ENCODE data around the gene SH3BP1. TPM values are rescaled to one million over a fixed set of nuclear protein-coding genes. Genes with fewer than 3 reads are reported as not detected.

The SH3BP1 gene
- polyA plus RNA-seq, 3 donors = 20.0 to 214 (median 20.0) TPM

- no peak for DNase-seq
- Mint-ChIP-seq H3K27ac (peak overlapping the region in 2 of 7 donors; percentile 37 to 83), H3K4me1 (peaks cover 38% of the 10 kb centered on the region), H3K9me3 (no peaks in the 10 kb centered on the region), H3K4me3 (no peak overlapping the region), H3K27me3 (ENCODE audit: low read depth in 3 of 3) (peaks cover 0 to 1% (median 0%) of the 10 kb centered on the region in 3 donors), H3K36me3 (peaks cover 54 to 76% of the 10 kb centered on the region in 2 donors)
- Histone ChIP-seq H3K36me3 (replicated peaks in 1 of 2; ENCODE audit: control insufficient read depth in 1 of 2, insufficient read depth in 2 of 2, low read length in 2 of 2) (peaks cover 49 to 68% of the 10 kb centered on the region in 2 donors), H3K27me3 (ENCODE audit: control insufficient read depth in 2 of 2, insufficient read depth in 2 of 2, low read length in 2 of 2) (no peaks in the 10 kb centered on the region), H2AFZ (ENCODE audit: insufficient read depth, low read depth, low read length, poor library complexity, severe bottlenecking) (no peak overlapping the region), H3K4me3 (replicated peaks in 1 of 3; ENCODE audit: low read depth in 2 of 3, low read length in 3 of 3) (no peak overlapping the region), H3K9ac (ENCODE audit: insufficient read depth, low read length, poor library complexity, severe bottlenecking) (no peak overlapping the region), H3K27ac (ENCODE audit: low read depth in 1 of 2, low read length in 2 of 2) (no peak overlapping the region), H3K79me2 (ENCODE audit: insufficient read depth, low read length) (peaks cover 3% of the 10 kb centered on the region), H3K4me1 (ENCODE audit: control insufficient read depth in 1 of 2, insufficient read depth in 2 of 2, low read length in 2 of 2) (peaks cover 30 to 33% of the 10 kb centered on the region in 2 donors), H4K20me1 (ENCODE audit: insufficient read depth, low read length) (peaks cover 6% of the 10 kb centered on the region), H3K4me2 (replicated peaks; ENCODE audit: extremely low read depth, low read length, poor library complexity, severe bottlenecking) (no peak overlapping the region), H3K9me3 (replicated peaks in 1 of 2; ENCODE audit: control insufficient read depth in 1 of 2, insufficient read depth in 1 of 2, low read length in 2 of 2) (no peaks in the 10 kb centered on the region)
- 86% methylated on average over 9 of the region's 11 CpGs for WGBS (ENCODE audit: insufficient coverage)
- intact Hi-C loops (cut with micrococcal nuclease) = no loop called here
- TF ChIP-seq, protein P1, sequence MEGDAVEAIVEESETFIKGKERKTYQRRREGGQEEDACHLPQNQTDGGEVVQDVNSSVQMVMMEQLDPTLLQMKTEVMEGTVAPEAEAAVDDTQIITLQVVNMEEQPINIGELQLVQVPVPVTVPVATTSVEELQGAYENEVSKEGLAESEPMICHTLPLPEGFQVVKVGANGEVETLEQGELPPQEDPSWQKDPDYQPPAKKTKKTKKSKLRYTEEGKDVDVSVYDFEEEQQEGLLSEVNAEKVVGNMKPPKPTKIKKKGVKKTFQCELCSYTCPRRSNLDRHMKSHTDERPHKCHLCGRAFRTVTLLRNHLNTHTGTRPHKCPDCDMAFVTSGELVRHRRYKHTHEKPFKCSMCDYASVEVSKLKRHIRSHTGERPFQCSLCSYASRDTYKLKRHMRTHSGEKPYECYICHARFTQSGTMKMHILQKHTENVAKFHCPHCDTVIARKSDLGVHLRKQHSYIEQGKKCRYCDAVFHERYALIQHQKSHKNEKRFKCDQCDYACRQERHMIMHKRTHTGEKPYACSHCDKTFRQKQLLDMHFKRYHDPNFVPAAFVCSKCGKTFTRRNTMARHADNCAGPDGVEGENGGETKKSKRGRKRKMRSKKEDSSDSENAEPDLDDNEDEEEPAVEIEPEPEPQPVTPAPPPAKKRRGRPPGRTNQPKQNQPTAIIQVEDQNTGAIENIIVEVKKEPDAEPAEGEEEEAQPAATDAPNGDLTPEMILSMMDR (IDR thresholded peaks at IDR 0.05) = no peak
Measured at GRCh38 chr22:37626144-37626543, 13.3 kb upstream of the SH3BP1 start.

- no peak for DNase-seq
- peaks cover 6% of the 10 kb centered on the region for H4K20me1 ChIP-seq (ENCODE audit: insufficient read depth, low read length)
- intact Hi-C loops (cut with micrococcal nuclease) = no loop called here
- H3K9me3 Mint-ChIP-seq = no peaks in the 10 kb centered on the region
- no peak overlapping the region for H3K9ac ChIP-seq (ENCODE audit: insufficient read depth, low read length, poor library complexity, severe bottlenecking)
- no peaks in the 10 kb centered on the region for H3K9me3 ChIP-seq (replicated peaks in 1 of 2; ENCODE audit: control insufficient read depth in 1 of 2, insufficient read depth in 1 of 2, low read length in 2 of 2)
- 76% methylated on average over 11 of the region's 13 CpGs for WGBS (ENCODE audit: insufficient coverage)
- H3K4me1 Mint-ChIP-seq = peaks cover 42% of the 10 kb centered on the region
- H3K36me3 ChIP-seq (replicated peaks in 1 of 2; ENCODE audit: control insufficient read depth in 1 of 2, insufficient read depth in 2 of 2, low read length in 2 of 2) = peaks cover 49 to 68% of the 10 kb centered on the region in 2 donors
- no peaks in the 10 kb centered on the region for H3K27me3 ChIP-seq (ENCODE audit: control insufficient read depth in 2 of 2, insufficient read depth in 2 of 2, low read length in 2 of 2)
- H3K27ac ChIP-seq (ENCODE audit: low read depth in 1 of 2, low read length in 2 of 2) = no peak overlapping the region
- H3K27me3 Mint-ChIP-seq (ENCODE audit: low read depth in 3 of 3) = peaks cover 0 to 1% (median 0%) of the 10 kb centered on the region in 3 donors
- peaks cover 53 to 76% of the 10 kb centered on the region in 2 donors for H3K36me3 Mint-ChIP-seq
- no peak overlapping the region for H2AFZ ChIP-seq (ENCODE audit: insufficient read depth, low read depth, low read length, poor library complexity, severe bottlenecking)
- peaks cover 3% of the 10 kb centered on the region for H3K79me2 ChIP-seq (ENCODE audit: insufficient read depth, low read length)
- H3K27ac Mint-ChIP-seq = peak overlapping the region in 5 of 7 donors; percentile 35 to 83 (median 71)
- peaks cover 33 to 36% of the 10 kb centered on the region in 2 donors for H3K4me1 ChIP-seq (ENCODE audit: control insufficient read depth in 1 of 2, insufficient read depth in 2 of 2, low read length in 2 of 2)
- H3K4me3 ChIP-seq (replicated peaks in 1 of 3; ENCODE audit: low read depth in 2 of 3, low read length in 3 of 3) = peak overlapping the region in 1 of 3 experiments; percentile 58
- TF ChIP-seq, protein P1 (IDR thresholded peaks at IDR 0.05) = no peak
- H3K4me2 ChIP-seq (replicated peaks; ENCODE audit: extremely low read depth, low read length, poor library complexity, severe bottlenecking) = no peak overlapping the region
- H3K4me3 Mint-ChIP-seq = peak overlapping the region in 1 of 2 donors; percentile 49
Measured at GRCh38 chr22:37626556-37627075, 12.9 kb upstream of the SH3BP1 start.

All from CD14-positive monocyte (primary cell).